ENCODE measurements around the gene ABCA13.

The ABCA13 gene

GRCh38 chr7:48671656-48672055 is 500.4 kb downstream of the ABCA13 start:
- no peak for DNase-seq

GRCh38 chr7:48681006-48681405 is 509.7 kb downstream of the ABCA13 start:
- no peak for DNase-seq

GRCh38 chr7:48691788-48692187 is 520.5 kb downstream of the ABCA13 start:
- DNase-seq, result no peak
